ENCODE data around the gene LEO1.

Gene LEO1

DNA sequence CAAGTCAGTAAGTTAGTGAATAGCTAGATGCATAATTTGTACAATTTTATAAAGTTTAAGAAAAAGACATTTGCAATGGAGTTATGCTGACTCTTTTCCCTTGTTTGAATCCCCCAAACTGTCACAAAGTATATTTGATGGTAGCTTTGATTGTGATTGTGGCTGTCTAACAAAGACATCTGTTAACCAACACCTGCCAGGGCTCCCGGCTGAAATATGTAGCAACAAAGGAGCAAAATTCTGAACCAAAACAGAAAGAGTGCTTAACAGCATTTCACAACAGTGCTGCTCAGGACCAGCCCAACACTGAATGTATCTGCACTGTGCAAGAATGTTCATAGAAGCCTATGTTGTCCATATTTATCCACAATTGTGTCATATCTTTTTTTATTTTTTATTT, 39.4 kb downstream of the LEO1 start:
- no peaks in the 10 kb centered on the region for H3K36me3 ChIP-seq (ENCODE audit: low read length)

DNA sequence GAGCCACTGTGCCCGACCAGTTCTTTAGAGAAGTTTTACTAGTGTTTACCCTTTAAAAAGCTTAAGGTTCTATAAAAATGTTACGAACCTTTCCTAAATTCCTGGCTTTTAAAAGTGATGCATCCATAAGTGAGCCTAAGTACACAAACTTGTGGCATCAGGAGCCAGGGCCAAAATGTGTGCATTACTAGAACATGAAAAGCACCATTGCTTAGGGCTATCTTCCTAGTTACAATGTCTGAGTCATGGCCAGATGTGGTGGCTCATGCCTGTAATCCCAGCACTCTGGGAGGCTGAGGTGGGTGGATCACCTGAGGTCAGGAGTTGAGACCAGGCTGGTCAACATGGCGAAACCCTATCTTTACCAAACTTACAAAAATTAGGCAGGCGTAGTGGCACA, 39.9 kb downstream of the LEO1 start:
- H3K79me2 ChIP-seq (ENCODE audit: insufficient read depth, low read length): no peaks in the 10 kb centered on the region
- H3K36me3 ChIP-seq (ENCODE audit: low read length): no peaks in the 10 kb centered on the region
- H3K9ac ChIP-seq (ENCODE audit: low read length): no peak overlapping the region
- H2AFZ ChIP-seq (ENCODE audit: low read depth, low read length, severe bottlenecking): no peak overlapping the region
- no peak overlapping the region for H3K4me2 ChIP-seq (ENCODE audit: low read depth, low read length, poor library complexity, severe bottlenecking)
- H3F3A ChIP-seq (ENCODE audit: insufficient read depth): peaks cover 7% of the 10 kb centered on the region; the same call in 1 of the 2 replicates
- no peaks in the 10 kb centered on the region for H3K9me3 ChIP-seq (ENCODE audit: insufficient read depth, low read length)
- H3K4me3 ChIP-seq (ENCODE audit: insufficient read depth, low read length, poor library complexity, severe bottlenecking): no peak overlapping the region
- no peaks in the 10 kb centered on the region for H4K20me1 ChIP-seq (ENCODE audit: low read depth, low read length)
- TF ChIP-seq EZH2phosphoT487 (conservative IDR thresholded peaks at IDR 0.05; ENCODE audit: low read length): no peak
- TF ChIP-seq, protein P1, sequence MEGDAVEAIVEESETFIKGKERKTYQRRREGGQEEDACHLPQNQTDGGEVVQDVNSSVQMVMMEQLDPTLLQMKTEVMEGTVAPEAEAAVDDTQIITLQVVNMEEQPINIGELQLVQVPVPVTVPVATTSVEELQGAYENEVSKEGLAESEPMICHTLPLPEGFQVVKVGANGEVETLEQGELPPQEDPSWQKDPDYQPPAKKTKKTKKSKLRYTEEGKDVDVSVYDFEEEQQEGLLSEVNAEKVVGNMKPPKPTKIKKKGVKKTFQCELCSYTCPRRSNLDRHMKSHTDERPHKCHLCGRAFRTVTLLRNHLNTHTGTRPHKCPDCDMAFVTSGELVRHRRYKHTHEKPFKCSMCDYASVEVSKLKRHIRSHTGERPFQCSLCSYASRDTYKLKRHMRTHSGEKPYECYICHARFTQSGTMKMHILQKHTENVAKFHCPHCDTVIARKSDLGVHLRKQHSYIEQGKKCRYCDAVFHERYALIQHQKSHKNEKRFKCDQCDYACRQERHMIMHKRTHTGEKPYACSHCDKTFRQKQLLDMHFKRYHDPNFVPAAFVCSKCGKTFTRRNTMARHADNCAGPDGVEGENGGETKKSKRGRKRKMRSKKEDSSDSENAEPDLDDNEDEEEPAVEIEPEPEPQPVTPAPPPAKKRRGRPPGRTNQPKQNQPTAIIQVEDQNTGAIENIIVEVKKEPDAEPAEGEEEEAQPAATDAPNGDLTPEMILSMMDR (IDR thresholded peaks at IDR 0.05; ENCODE audit: insufficient read depth, low read length, poor library complexity, severe bottlenecking): no peak
- no peaks in the 10 kb centered on the region for H3K27me3 ChIP-seq (ENCODE audit: low read length)
- no peaks in the 10 kb centered on the region for H3K9me2 ChIP-seq (replicated peaks; ENCODE audit: insufficient read depth, low read length)
- no peak overlapping the region for H3K27ac ChIP-seq (ENCODE audit: low read depth, low read length)

More for the DNA sequence above, 39.4 kb downstream of the LEO1 start:
- no peak overlapping the region for H3K9ac ChIP-seq (ENCODE audit: low read length)
- TF ChIP-seq EZH2phosphoT487 (conservative IDR thresholded peaks at IDR 0.05; ENCODE audit: low read length): no peak
- TF ChIP-seq, protein P1 (IDR thresholded peaks at IDR 0.05; ENCODE audit: insufficient read depth, low read length, poor library complexity, severe bottlenecking): no peak
- no peaks in the 10 kb centered on the region for H4K20me1 ChIP-seq (ENCODE audit: low read depth, low read length)
- peaks cover 7% of the 10 kb centered on the region; the same call in 1 of the 2 replicates for H3F3A ChIP-seq (ENCODE audit: insufficient read depth)
- no peaks in the 10 kb centered on the region for H3K9me3 ChIP-seq (ENCODE audit: insufficient read depth, low read length)
- H3K79me2 ChIP-seq (ENCODE audit: insufficient read depth, low read length): no peaks in the 10 kb centered on the region
- no peaks in the 10 kb centered on the region for H3K9me2 ChIP-seq (replicated peaks; ENCODE audit: insufficient read depth, low read length)
- no peak overlapping the region for H3K4me2 ChIP-seq (ENCODE audit: low read depth, low read length, poor library complexity, severe bottlenecking)
- H3K27me3 ChIP-seq (ENCODE audit: low read length): no peaks in the 10 kb centered on the region
- H3K4me3 ChIP-seq (ENCODE audit: insufficient read depth, low read length, poor library complexity, severe bottlenecking): no peak overlapping the region
- H2AFZ ChIP-seq (ENCODE audit: low read depth, low read length, severe bottlenecking): no peak overlapping the region
- H3K27ac ChIP-seq (ENCODE audit: low read depth, low read length): no peak overlapping the region

DNA sequence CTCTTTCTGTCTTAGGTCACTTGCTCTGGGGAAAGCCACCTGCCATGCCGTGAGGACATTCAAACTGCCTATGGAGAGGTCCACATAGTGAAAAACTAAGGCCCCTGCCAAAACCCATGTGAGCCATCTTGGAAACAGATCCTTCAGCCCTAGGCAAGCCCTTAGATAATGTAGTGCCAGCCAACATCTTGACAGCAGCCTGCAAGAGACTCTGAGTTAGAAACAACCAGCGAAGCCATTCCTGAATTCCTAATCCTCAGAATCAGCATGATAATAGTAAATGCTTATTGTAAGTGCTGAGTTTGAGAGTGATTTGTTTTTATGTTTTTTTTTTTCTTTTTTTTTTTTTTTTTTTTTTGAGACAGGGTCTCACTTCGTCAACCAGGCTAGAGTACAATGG, 40.6 kb downstream of the LEO1 start:
- Histone ChIP-seq H3K4me2 (ENCODE audit: low read depth, low read length, poor library complexity, severe bottlenecking) (no peak overlapping the region), H2AFZ (ENCODE audit: low read depth, low read length, severe bottlenecking) (no peak overlapping the region), H3K4me3 (ENCODE audit: insufficient read depth, low read length, poor library complexity, severe bottlenecking) (no peak overlapping the region), H3K36me3 (ENCODE audit: low read length) (peaks cover 1% of the 10 kb centered on the region; the same call in 1 of the 2 replicates), H3K9me3 (ENCODE audit: insufficient read depth, low read length) (no peaks in the 10 kb centered on the region), H3K9me2 (replicated peaks; ENCODE audit: insufficient read depth, low read length) (no peaks in the 10 kb centered on the region), H4K20me1 (ENCODE audit: low read depth, low read length) (no peaks in the 10 kb centered on the region), H3K79me2 (ENCODE audit: insufficient read depth, low read length) (no peaks in the 10 kb centered on the region), H3K9ac (ENCODE audit: low read length) (no peak overlapping the region), H3F3A (ENCODE audit: insufficient read depth) (peaks cover 6% of the 10 kb centered on the region; the same call in 1 of the 2 replicates), H3K27ac (ENCODE audit: low read depth, low read length) (no peak overlapping the region), H3K27me3 (ENCODE audit: low read length) (no peaks in the 10 kb centered on the region)
- TF ChIP-seq, protein P1 (IDR thresholded peaks at IDR 0.05; ENCODE audit: insufficient read depth, low read length, poor library complexity, severe bottlenecking): no peak
- no peak for TF ChIP-seq EZH2phosphoT487 (conservative IDR thresholded peaks at IDR 0.05; ENCODE audit: low read length)

Measured in SU-DHL-6 (cell line).